Measurements from ENCODE around the gene DBNL.

DNA sequence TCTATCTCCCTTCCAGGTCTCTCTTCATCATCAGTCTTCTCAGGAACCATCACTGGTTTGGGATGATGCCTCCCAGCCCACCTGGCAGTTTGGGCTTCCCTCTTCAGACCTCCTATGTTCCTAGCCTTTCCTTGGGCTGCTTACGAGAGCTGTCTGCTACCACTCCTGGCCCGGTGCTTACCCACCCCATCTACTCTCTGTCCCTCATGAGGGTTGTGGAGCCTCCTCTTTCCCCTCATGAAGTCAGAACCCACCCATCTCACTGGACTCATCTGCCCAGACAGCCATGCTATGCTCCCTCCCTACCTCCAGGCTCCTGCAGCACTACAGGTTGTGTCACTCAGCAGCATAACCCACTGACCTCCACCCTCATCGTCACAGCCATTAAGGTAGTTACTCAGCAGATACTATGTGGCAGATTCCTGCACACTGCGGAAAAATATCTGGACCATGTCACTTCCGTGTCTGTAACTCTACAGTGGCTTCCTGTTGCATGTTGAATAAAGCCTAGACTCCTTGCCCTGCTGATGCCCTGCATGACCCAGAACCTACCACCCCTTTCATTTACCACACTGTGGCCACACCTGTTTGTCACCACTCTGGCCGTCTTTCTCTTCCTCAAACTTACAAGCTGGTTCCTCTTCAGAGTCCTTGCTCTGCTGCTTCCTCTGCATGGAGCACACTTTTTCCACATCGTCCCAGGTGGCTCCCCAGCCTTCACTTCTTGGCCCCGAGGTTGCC, 2.0 kb downstream of the DBNL start:
- TF ChIP-seq, protein P1, sequence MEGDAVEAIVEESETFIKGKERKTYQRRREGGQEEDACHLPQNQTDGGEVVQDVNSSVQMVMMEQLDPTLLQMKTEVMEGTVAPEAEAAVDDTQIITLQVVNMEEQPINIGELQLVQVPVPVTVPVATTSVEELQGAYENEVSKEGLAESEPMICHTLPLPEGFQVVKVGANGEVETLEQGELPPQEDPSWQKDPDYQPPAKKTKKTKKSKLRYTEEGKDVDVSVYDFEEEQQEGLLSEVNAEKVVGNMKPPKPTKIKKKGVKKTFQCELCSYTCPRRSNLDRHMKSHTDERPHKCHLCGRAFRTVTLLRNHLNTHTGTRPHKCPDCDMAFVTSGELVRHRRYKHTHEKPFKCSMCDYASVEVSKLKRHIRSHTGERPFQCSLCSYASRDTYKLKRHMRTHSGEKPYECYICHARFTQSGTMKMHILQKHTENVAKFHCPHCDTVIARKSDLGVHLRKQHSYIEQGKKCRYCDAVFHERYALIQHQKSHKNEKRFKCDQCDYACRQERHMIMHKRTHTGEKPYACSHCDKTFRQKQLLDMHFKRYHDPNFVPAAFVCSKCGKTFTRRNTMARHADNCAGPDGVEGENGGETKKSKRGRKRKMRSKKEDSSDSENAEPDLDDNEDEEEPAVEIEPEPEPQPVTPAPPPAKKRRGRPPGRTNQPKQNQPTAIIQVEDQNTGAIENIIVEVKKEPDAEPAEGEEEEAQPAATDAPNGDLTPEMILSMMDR (IDR thresholded peaks at IDR 0.05), result no peak
- TF ChIP-seq POLR2A (IDR thresholded peaks at IDR 0.05) (no peak), POLR2AphosphoS5 (IDR thresholded peaks at IDR 0.05; ENCODE audit: insufficient read depth in 1 of 2, low read depth in 1 of 2) (no peak)
